ENCODE measurements around the gene ZNF253. TPM values are rescaled to one million over a fixed set of nuclear protein-coding genes. Genes with fewer than 3 reads are reported as not detected.
"Not testable (repeated sequence)": the region's sequence is repeated elsewhere in the genome, so short reads cannot be mapped to it uniquely, and the experiment has no call there.

ZNF253 gene
- total and polyA plus RNA-seq, 9 donors, result 7.4 to 15.5 (median 11.4) TPM

- WGBS (ENCODE audit: insufficient coverage), result 94% methylated on average over 11 of the region's 12 CpGs
- H3K4me1 ChIP-seq (ENCODE audit: control insufficient read depth, insufficient read depth, low read length), result no peaks in the 10 kb centered on the region
- H3K27me3 ChIP-seq (ENCODE audit: control insufficient read depth, insufficient read depth, low read length), result no peaks in the 10 kb centered on the region
- DNase-seq, result no peak
- no peak overlapping the region for H3K4me3 ChIP-seq (ENCODE audit: low read length)
- H3K36me3 ChIP-seq (ENCODE audit: control insufficient read depth, insufficient read depth, low read length), result no peaks in the 10 kb centered on the region
- no peak overlapping the region for H3K27ac ChIP-seq (ENCODE audit: low read length)
- H3K9me3 ChIP-seq (replicated peaks; ENCODE audit: control insufficient read depth, low read depth, low read length), result no peaks in the 10 kb centered on the region
Measured at GRCh38 chr19:19847781-19848180, 17.9 kb upstream of the ZNF253 start.

- Histone ChIP-seq H3K9me3 (replicated peaks; ENCODE audit: control insufficient read depth, low read depth, low read length) (no peaks in the 10 kb centered on the region), H3K4me3 (ENCODE audit: low read length) (no peak overlapping the region), H3K4me1 (ENCODE audit: control insufficient read depth, insufficient read depth, low read length) (no peaks in the 10 kb centered on the region), H3K27ac (ENCODE audit: low read length) (no peak overlapping the region), H3K27me3 (ENCODE audit: control insufficient read depth, insufficient read depth, low read length) (no peaks in the 10 kb centered on the region), H3K36me3 (ENCODE audit: control insufficient read depth, insufficient read depth, low read length) (no peaks in the 10 kb centered on the region)
- no CpG with 5 or more reads among the region's 6 CpGs for WGBS (ENCODE audit: insufficient coverage)
- no peak for DNase-seq
Measured at GRCh38 chr19:19849056-19849455, 16.6 kb upstream of the ZNF253 start.

GRCh38 chr19:19851740-19852139 lies 13.9 kb upstream of the ZNF253 start:
- H3K36me3 ChIP-seq (ENCODE audit: control insufficient read depth, insufficient read depth, low read length); H3K27ac ChIP-seq (ENCODE audit: low read length); DNase-seq; H3K4me3 ChIP-seq (ENCODE audit: low read length); H3K27me3 ChIP-seq (ENCODE audit: control insufficient read depth, insufficient read depth, low read length); H3K9me3 ChIP-seq (replicated peaks; ENCODE audit: control insufficient read depth, low read depth, low read length); H3K4me1 ChIP-seq (ENCODE audit: control insufficient read depth, insufficient read depth, low read length): not testable (repeated sequence)
- whole genome bisulfite sequencing (ENCODE audit: insufficient coverage), result 83% methylated on average over 1 of the region's 2 CpGs

GRCh38 chr19:19858751-19859150 lies 6.9 kb upstream of the ZNF253 start:
- DNase-seq, result no peak
- Histone ChIP-seq H3K4me3 (ENCODE audit: low read length) (no peak overlapping the region), H3K9me3 (replicated peaks; ENCODE audit: control insufficient read depth, low read depth, low read length) (no peaks in the 10 kb centered on the region), H3K4me1 (ENCODE audit: control insufficient read depth, insufficient read depth, low read length) (no peaks in the 10 kb centered on the region), H3K27me3 (ENCODE audit: control insufficient read depth, insufficient read depth, low read length) (peaks cover 7% of the 10 kb centered on the region), H3K27ac (ENCODE audit: low read length) (no peak overlapping the region), H3K36me3 (ENCODE audit: control insufficient read depth, insufficient read depth, low read length) (no peaks in the 10 kb centered on the region)
- no CpG with 5 or more reads among the region's 2 CpGs for WGBS (ENCODE audit: insufficient coverage)

GRCh38 chr19:19860756-19861390 lies 4.8 kb upstream of the ZNF253 start:
- no peaks in the 10 kb centered on the region for H3K36me3 ChIP-seq (ENCODE audit: control insufficient read depth, insufficient read depth, low read length)
- 6% methylated on average over 26 of the region's 29 CpGs for WGBS (ENCODE audit: insufficient coverage)
- no peaks in the 10 kb centered on the region for H3K4me1 ChIP-seq (ENCODE audit: control insufficient read depth, insufficient read depth, low read length)
- peak overlapping the region; percentile 30 for H3K4me3 ChIP-seq (ENCODE audit: low read length)
- peak; percentile 65 for DNase-seq
- H3K9me3 ChIP-seq (replicated peaks; ENCODE audit: control insufficient read depth, low read depth, low read length), result no peaks in the 10 kb centered on the region
- H3K27ac ChIP-seq (ENCODE audit: low read length), result no peak overlapping the region
- peaks cover 7% of the 10 kb centered on the region for H3K27me3 ChIP-seq (ENCODE audit: control insufficient read depth, insufficient read depth, low read length)

- Histone ChIP-seq H3K4me1 (ENCODE audit: control insufficient read depth, insufficient read depth, low read length) (peaks cover 4% of the 10 kb centered on the region), H3K9me3 (replicated peaks; ENCODE audit: control insufficient read depth, low read depth, low read length) (peaks cover 6% of the 10 kb centered on the region)
Measured at GRCh38 chr19:19866611-19867248, 1.0 kb downstream of the ZNF253 start.

GRCh38 chr19:19870086-19870485 lies 4.4 kb downstream of the ZNF253 start:
- not testable (repeated sequence) for DNase-seq; H3K4me1 ChIP-seq (ENCODE audit: control insufficient read depth, insufficient read depth, low read length); H3K27me3 ChIP-seq (ENCODE audit: control insufficient read depth, insufficient read depth, low read length); H3K4me3 ChIP-seq (ENCODE audit: low read length); H3K27ac ChIP-seq (ENCODE audit: low read length); H3K36me3 ChIP-seq (ENCODE audit: control insufficient read depth, insufficient read depth, low read length)
- H3K9me3 ChIP-seq (replicated peaks; ENCODE audit: control insufficient read depth, low read depth, low read length), result peaks cover 18% of the 10 kb centered on the region
- WGBS (ENCODE audit: insufficient coverage), result no CpG with 5 or more reads among the region's 5 CpGs

More at GRCh38 chr19:19866611-19867248, 1.0 kb downstream of the ZNF253 start:
- peak overlapping the region; percentile 83 for H3K4me3 ChIP-seq (ENCODE audit: low read length)
- peaks cover 2% of the 10 kb centered on the region for H3K36me3 ChIP-seq (ENCODE audit: control insufficient read depth, insufficient read depth, low read length)
- H3K27ac ChIP-seq (ENCODE audit: low read length), result peak overlapping the region; percentile 98
- 0% methylated on average over 10 of the region's 23 CpGs for WGBS (ENCODE audit: insufficient coverage)
- DNase-seq, result peak; percentile 30
- H3K27me3 ChIP-seq (ENCODE audit: control insufficient read depth, insufficient read depth, low read length), result no peaks in the 10 kb centered on the region

GRCh38 chr19:19871932-19872331 lies 6.2 kb downstream of the ZNF253 start:
- Histone ChIP-seq H3K4me1 (ENCODE audit: control insufficient read depth, insufficient read depth, low read length) (peaks cover under 1% of the 10 kb centered on the region), H3K4me3 (ENCODE audit: low read length) (no peak overlapping the region), H3K9me3 (replicated peaks; ENCODE audit: control insufficient read depth, low read depth, low read length) (peaks cover 21% of the 10 kb centered on the region), H3K27ac (ENCODE audit: low read length) (no peak overlapping the region), H3K36me3 (ENCODE audit: control insufficient read depth, insufficient read depth, low read length) (peaks cover 10% of the 10 kb centered on the region), H3K27me3 (ENCODE audit: control insufficient read depth, insufficient read depth, low read length) (no peaks in the 10 kb centered on the region)
- no peak for DNase-seq
- WGBS (ENCODE audit: insufficient coverage), result no CpG with 5 or more reads among the region's 3 CpGs

- no peak for DNase-seq
- H3K36me3 ChIP-seq (ENCODE audit: control insufficient read depth, insufficient read depth, low read length), result peaks cover 8% of the 10 kb centered on the region
- H3K4me3 ChIP-seq (ENCODE audit: low read length), result no peak overlapping the region
- H3K9me3 ChIP-seq (replicated peaks; ENCODE audit: control insufficient read depth, low read depth, low read length), result peaks cover 21% of the 10 kb centered on the region
- no peaks in the 10 kb centered on the region for H3K27me3 ChIP-seq (ENCODE audit: control insufficient read depth, insufficient read depth, low read length)
- no peak overlapping the region for H3K27ac ChIP-seq (ENCODE audit: low read length)
- no peaks in the 10 kb centered on the region for H3K4me1 ChIP-seq (ENCODE audit: control insufficient read depth, insufficient read depth, low read length)
Measured at GRCh38 chr19:19873381-19873780, 7.7 kb downstream of the ZNF253 start.

- H3K9me3 ChIP-seq (replicated peaks; ENCODE audit: control insufficient read depth, low read depth, low read length), result peaks cover 20% of the 10 kb centered on the region
- 80% methylated on average over 2 of the region's 4 CpGs for WGBS (ENCODE audit: insufficient coverage)
- H3K4me3 ChIP-seq (ENCODE audit: low read length), result no peak overlapping the region
- no peaks in the 10 kb centered on the region for H3K4me1 ChIP-seq (ENCODE audit: control insufficient read depth, insufficient read depth, low read length)
- DNase-seq, result no peak
- H3K27me3 ChIP-seq (ENCODE audit: control insufficient read depth, insufficient read depth, low read length), result no peaks in the 10 kb centered on the region
- H3K36me3 ChIP-seq (ENCODE audit: control insufficient read depth, insufficient read depth, low read length), result peaks cover 21% of the 10 kb centered on the region
- H3K27ac ChIP-seq (ENCODE audit: low read length), result no peak overlapping the region
Measured at GRCh38 chr19:19877724-19878123, 12.0 kb downstream of the ZNF253 start.
